ENCODE data around the gene RSPH1.

RSPH1 gene

GRCh38 chr21:42513985-42514882 is 18.2 kb upstream of the RSPH1 start:
- DNase-seq (ENCODE audit: low read depth in 2 of 2): no peak

GRCh38 chr21:42513151-42513984 is 17.3 kb upstream of the RSPH1 start, which contains the start of gene SLC37A1:
Gene SLC37A1 (plus strand): TSS chr21:42513852. CDS start chr21:42518455, 4,603 bp downstream.
- no peak for DNase-seq (ENCODE audit: low read depth in 2 of 2)

- DNase-seq (ENCODE audit: low read depth in 2 of 2): no peak
Observed at GRCh38 chr21:42512346-42513034, 16.5 kb upstream of the RSPH1 start.

- no peak for DNase-seq (ENCODE audit: low read depth in 2 of 2)
Observed at GRCh38 chr21:42509244-42509643, 13.2 kb upstream of the RSPH1 start.

GRCh38 chr21:42508371-42508770 is 12.3 kb upstream of the RSPH1 start:
- no peak for DNase-seq (ENCODE audit: low read depth in 2 of 2)

- no peak for DNase-seq (ENCODE audit: low read depth in 2 of 2)
Observed at GRCh38 chr21:42507418-42507817, 11.4 kb upstream of the RSPH1 start.

- no peak for DNase-seq (ENCODE audit: low read depth in 2 of 2)
Observed at GRCh38 chr21:42505090-42505726, 9.2 kb upstream of the RSPH1 start.

GRCh38 chr21:42503711-42504110 is 7.7 kb upstream of the RSPH1 start:
- DNase-seq (ENCODE audit: low read depth in 2 of 2): no peak

- no peak for DNase-seq (ENCODE audit: low read depth in 2 of 2)
Observed at GRCh38 chr21:42500736-42501135, 4.7 kb upstream of the RSPH1 start.

GRCh38 chr21:42500225-42500624 is 4.2 kb upstream of the RSPH1 start:
- DNase-seq (ENCODE audit: low read depth in 2 of 2): no peak

GRCh38 chr21:42499444-42500112 is 3.6 kb upstream of the RSPH1 start:
- DNase-seq (ENCODE audit: low read depth in 2 of 2): no peak

GRCh38 chr21:42498012-42498411 is 2.0 kb upstream of the RSPH1 start:
- DNase-seq (ENCODE audit: low read depth in 2 of 2): no peak

GRCh38 chr21:42496839-42497202 is 797 bp upstream of the RSPH1 start:
- no peak for DNase-seq (ENCODE audit: low read depth in 2 of 2)

GRCh38 chr21:42495765-42496119 is 282 bp downstream of the RSPH1 start:
- DNase-seq (ENCODE audit: low read depth in 2 of 2): no peak

GRCh38 chr21:42495027-42495426 is 997 bp downstream of the RSPH1 start:
- no peak for DNase-seq (ENCODE audit: low read depth in 2 of 2)

GRCh38 chr21:42493109-42494060 is 2.6 kb downstream of the RSPH1 start:
- DNase-seq (ENCODE audit: low read depth in 2 of 2): no peak

GRCh38 chr21:42492201-42492600 is 3.8 kb downstream of the RSPH1 start:
- DNase-seq (ENCODE audit: low read depth in 2 of 2): no peak

GRCh38 chr21:42491328-42491727 is 4.7 kb downstream of the RSPH1 start:
- DNase-seq (ENCODE audit: low read depth in 2 of 2): no peak

- no peak for DNase-seq (ENCODE audit: low read depth in 2 of 2)
Observed at GRCh38 chr21:42490720-42491119, 5.3 kb downstream of the RSPH1 start.

GRCh38 chr21:42489991-42490390 is 6.0 kb downstream of the RSPH1 start:
- no peak for DNase-seq (ENCODE audit: low read depth in 2 of 2)

Measured in stimulated activated CD8-positive, alpha-beta memory T cell treated with anti-CD3 and anti-CD28 coated beads, Interleukin-7, amount 100 ng/mL, for 1 hour (primary cell).